ENCODE data around the gene GSK3B.

DNA sequence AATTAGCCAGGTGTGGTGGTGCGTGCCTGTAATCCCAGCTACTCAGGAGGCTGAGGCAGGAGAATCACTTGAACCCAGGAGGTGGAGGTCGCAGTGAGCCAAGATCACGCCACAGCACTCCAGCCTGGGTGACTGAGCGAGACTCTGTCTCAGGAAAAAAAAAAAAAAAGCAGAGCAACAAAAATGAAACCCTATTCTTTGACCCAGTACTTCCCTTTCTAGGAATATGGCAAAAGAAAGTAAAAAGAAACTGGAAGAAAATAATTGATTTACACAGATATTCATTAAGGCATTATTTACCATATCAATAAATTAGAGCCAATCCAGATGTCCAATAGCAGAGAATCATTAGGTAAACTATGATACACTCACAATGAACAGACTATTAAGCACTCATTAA, 67.0 kb downstream of the GSK3B start:
- TF ChIP-seq, protein P1, sequence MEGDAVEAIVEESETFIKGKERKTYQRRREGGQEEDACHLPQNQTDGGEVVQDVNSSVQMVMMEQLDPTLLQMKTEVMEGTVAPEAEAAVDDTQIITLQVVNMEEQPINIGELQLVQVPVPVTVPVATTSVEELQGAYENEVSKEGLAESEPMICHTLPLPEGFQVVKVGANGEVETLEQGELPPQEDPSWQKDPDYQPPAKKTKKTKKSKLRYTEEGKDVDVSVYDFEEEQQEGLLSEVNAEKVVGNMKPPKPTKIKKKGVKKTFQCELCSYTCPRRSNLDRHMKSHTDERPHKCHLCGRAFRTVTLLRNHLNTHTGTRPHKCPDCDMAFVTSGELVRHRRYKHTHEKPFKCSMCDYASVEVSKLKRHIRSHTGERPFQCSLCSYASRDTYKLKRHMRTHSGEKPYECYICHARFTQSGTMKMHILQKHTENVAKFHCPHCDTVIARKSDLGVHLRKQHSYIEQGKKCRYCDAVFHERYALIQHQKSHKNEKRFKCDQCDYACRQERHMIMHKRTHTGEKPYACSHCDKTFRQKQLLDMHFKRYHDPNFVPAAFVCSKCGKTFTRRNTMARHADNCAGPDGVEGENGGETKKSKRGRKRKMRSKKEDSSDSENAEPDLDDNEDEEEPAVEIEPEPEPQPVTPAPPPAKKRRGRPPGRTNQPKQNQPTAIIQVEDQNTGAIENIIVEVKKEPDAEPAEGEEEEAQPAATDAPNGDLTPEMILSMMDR (IDR thresholded peaks at IDR 0.05; ENCODE audit: borderline replicate concordance, extremely low read depth, low read length, poor library complexity, severe bottlenecking) = no peak
- no peak for TF ChIP-seq EZH2 (IDR thresholded peaks at IDR 0.05; ENCODE audit: borderline replicate concordance, low read depth, low read length, severe bottlenecking)

Measured in DND-41 (cell line).